GF-D8 (cell line): Measurements from ENCODE around the gene OPN1MW2.
"Not testable (repeated sequence)": the region's sequence is repeated elsewhere in the genome, so short reads cannot be mapped to it uniquely, and the experiment has no call there.

Experiments
- DNase-seq: peaks from one replicate; lab custom pipeline; 2025; lab: John Stamatoyannopoulos, UW

OPN1MW2 gene

GRCh38 chrX:154219456-154219855, at the start of gene OPN1MW2:
Gene OPN1MW2 (plus strand): TSS chrX:154219756. CDS start chrX:154219816, 60 bp downstream.
- not testable (repeated sequence) for DNase-seq

DNA sequence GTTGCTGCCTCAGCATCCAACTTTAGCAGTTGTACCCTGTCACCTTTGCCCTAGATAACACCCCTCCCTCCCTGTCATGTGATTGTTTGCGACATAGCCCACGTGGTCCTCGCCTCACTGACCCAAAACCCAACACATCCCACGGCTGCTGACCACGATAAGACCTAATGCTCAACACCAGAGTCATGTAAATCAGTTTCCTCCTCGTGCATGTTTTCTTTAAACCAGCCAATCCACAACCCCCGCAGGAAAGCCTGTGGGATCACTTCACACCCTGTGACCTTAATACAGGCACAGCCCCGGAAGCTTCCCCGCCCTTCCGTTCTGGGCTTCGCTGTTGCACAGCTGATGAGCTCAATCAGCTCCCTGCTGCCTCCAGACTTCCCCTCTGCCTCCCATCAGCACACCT, 47.0 kb upstream of the OPN1MW2 start:
- not testable (repeated sequence) for DNase-seq

DNA sequence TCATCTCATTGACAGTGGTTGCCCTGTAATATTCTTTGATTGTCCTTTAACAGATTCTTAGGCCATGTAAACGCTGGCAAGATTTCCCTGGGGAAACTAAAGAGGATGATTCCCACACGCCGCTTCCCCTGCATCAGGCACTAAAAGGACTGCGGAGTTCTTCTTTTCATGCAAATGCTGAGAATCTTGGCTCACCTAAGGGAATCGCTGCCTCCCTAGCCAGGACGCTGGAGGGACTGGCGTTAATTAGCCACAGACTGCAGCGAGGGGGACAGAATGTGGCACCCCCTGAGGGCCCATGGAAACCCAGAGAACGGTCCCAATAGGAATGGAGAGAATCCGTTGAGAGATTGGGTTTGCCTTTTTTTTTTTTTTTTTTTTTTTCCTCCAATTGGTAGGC, 45.2 kb upstream of the OPN1MW2 start:
- not testable (repeated sequence) for DNase-seq

DNA sequence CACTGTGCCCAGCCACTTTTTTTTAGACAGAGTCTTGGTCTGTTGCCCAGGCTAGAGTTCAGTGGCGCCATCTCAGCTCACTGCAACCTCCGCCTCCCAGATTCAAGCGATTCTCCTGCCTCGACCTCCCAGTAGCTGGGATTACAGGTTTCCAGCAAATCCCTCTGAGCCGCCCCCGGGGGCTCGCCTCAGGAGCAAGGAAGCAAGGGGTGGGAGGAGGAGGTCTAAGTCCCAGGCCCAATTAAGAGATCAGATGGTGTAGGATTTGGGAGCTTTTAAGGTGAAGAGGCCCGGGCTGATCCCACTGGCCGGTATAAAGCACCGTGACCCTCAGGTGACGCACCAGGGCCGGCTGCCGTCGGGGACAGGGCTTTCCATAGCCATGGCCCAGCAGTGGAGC, 37.3 kb upstream of the OPN1MW2 start, which contains the start of gene OPN1MW:
TSS of gene OPN1MW (plus strand) at position 301 of the 400 bp plus-strand sequence. CDS start at position 383, 82 bp downstream.
- DNase-seq: not testable (repeated sequence)

DNA sequence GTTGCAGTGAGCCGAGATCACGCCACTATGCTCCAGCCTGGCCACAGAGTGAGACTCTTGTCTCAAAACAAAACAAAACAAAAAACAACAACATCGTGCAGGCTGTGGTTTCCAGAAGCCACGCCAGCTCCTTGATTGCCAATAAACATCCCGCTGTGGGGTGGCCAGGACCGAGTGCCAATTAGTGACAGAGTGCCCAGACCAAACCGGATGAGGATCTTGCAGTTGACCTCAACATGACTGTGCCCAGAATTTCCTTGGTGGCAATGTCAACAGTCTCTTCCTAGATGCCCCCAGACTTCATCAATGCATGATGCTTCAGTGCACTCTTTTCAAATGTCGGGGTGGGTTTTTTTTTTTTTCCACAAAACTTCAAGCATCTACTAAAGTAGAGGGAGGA, 35.8 kb upstream of the OPN1MW2 start:
- not testable (repeated sequence) for DNase-seq

GRCh38 chrX:154192846-154193245, 26.7 kb upstream of the OPN1MW2 start:
- DNase-seq: not testable (repeated sequence)

DNA sequence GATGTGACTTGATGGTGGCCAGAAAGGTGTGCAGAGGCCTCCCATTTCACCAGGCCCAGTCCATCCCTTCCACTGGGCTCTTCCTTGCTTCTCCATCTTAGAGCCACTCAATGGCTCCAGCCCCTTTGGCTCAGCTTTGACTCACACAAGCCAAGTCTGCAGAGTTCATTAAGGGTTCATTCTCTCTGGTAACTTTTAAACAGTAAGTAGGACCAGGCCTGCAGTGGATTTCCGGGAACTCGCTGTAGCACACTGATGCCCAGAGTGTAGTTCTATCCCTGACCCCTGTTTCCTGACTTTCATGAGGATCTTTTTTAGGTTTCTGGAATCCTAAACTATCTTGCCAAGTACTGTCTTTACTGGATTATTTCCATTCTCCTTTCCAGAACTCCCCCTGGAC, 25.2 kb upstream of the OPN1MW2 start:
- not testable (repeated sequence) for DNase-seq

- DNase-seq: not testable (repeated sequence)
These were observed 23.1 kb upstream of the OPN1MW2 start for GRCh38 chrX:154196466-154196865.

- DNase-seq: not testable (repeated sequence)
These were observed 9.7 kb upstream of the OPN1MW2 start for GRCh38 chrX:154209670-154210418.

DNA sequence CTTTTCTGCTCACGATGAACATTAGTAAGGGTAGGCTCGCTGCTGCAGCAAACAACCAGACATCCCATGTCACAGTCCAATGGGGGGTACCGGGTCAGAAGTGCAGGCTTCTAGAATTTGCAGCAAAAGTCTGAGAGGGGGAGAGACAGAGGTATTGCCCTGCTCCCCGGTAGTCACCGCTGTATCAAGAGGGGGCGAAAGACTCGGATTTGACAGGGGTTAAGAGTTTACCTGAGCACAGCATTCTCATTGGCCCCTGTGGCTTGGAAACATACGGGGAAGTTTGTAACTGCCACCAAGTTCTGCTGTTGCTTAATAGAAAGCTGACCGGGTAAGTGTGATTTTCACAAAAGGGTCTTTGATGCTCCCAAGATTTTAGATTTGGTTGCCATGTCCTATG, 8.5 kb upstream of the OPN1MW2 start:
- not testable (repeated sequence) for DNase-seq

GRCh38 chrX:154211499-154211898, 8.1 kb upstream of the OPN1MW2 start:
- not testable (repeated sequence) for DNase-seq

- not testable (repeated sequence) for DNase-seq
These were observed 5.7 kb downstream of the OPN1MW2 start for GRCh38 chrX:154225292-154225691.

DNA sequence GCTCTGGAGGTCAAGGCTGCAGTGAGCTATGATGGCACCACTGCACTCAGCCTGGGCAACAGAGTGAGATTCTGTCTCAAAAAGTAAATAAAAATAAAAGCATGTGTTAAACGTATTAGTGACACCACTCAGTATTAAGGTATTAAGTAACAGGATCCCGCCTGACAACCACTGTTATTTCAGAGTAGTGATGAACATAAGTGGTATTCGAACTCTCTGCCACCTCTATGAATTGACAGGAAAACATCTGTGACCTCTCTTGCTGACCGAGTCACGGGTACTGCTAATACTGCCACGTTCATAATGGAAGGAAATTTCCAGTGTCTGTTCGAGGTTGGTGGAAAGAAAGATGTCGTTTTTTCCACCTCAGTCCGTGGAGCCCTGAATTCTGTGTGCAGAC, 7.2 kb downstream of the OPN1MW2 start:
- DNase-seq: not testable (repeated sequence)

- DNase-seq: not testable (repeated sequence)
These were observed 11.9 kb downstream of the OPN1MW2 start for GRCh38 chrX:154231443-154231842.

DNA sequence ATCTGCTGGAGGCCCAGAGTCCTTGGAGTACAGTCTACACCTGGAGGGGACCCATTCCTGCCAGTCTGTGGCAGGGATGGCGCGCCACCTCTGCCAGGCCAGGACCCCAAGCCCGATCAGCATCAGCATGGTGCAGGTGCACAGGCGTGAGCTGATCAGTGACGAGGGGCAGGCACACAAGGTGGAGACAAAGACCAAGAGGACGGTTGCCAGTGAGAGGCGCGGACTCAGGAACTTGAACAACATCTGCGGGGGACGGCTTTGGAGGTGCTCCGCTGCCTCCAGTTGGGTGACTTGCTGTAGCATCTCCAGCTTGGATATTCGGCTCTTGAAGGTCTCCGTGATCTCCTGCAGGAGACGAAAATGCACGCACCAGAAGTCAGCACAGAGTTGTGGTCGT, 14.1 kb downstream of the OPN1MW2 start:
- DNase-seq: not testable (repeated sequence)

DNA sequence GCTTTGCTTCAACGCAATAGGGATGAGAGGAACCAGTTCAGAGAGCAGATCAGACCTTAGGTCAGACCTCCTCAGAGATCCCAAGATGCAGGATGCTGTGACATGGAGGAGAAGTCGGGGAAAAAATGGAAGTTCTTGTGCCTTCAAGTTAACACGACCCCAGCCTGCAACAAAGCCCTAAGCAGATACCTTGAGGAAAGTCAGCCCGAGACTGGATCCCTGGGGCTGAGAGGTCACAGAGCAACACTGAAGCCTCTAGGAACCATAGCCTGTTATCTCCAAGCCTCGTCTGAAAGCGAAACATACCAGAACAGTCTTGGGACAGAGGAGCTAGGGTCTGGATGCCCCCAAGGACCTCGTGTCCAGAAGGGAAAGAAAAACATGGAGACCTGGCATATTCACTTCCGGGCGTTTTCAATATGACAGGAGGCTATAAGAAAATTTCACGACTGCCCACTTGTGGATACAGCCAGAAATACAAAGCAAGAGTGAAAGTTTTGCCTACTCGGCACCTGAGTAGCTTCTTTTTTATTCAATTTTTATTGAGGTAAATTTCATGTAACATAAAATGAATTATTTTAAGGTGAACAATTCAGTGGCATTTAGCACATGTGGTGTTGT, 19.5 kb downstream of the OPN1MW2 start:
- not testable (repeated sequence) for DNase-seq

DNA sequence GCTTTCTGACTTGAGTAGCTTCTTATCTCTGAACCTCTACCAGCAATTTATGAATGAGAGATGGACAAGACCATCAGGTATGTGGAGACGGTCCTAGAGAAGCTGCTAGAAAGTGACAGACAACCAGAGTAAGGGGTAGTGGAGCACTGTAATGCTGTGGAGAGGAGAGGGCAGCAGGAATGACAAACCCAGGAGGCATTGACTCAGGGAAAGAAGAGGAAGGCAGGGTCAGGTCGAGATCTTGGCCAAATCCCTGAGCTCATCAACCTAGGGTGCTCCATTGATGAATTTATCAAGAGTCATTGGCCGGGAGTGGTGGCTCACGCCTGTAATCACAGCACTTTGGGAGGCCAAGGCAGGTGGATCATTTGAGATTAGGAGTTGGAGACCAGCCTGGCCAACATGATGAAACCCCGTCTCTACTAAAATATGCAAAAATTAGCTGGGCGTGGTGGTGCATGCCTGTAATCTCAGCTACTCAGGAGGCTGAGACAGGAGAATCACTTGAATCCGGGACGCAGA, 20.5 kb downstream of the OPN1MW2 start:
- DNase-seq: not testable (repeated sequence)

- DNase-seq: not testable (repeated sequence)
These were observed 28.0 kb downstream of the OPN1MW2 start for GRCh38 chrX:154247377-154248045.

DNA sequence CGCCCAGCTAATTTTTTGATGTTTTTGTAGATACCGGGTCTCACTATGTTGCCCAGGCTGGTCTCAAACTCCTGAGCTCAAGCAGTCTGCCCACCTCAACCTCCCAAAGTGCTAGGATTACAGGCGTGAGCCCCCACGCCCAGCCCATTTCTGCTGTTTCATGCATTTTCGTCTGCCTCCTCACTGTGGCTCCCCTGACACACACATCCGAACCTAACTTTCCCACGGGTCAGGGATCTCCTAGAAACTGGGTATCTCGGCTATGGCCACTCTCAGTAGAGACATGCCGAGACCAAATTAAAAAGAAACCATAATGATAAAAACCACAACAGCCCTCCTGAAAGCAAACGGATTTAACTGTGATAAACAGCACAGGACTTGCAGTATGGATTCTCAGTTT, 28.5 kb downstream of the OPN1MW2 start:
- DNase-seq: not testable (repeated sequence)

DNA sequence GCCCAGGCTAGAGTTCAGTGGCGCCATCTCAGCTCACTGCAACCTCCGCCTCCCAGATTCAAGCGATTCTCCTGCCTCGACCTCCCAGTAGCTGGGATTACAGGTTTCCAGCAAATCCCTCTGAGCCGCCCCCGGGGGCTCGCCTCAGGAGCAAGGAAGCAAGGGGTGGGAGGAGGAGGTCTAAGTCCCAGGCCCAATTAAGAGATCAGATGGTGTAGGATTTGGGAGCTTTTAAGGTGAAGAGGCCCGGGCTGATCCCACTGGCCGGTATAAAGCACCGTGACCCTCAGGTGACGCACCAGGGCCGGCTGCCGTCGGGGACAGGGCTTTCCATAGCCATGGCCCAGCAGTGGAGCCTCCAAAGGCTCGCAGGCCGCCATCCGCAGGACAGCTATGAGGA, 37.7 kb downstream of the OPN1MW2 start, which contains the start of gene OPN1MW3:
TSS of gene OPN1MW3 (plus strand) at position 301 of the 400 bp plus-strand sequence. CDS start at position 339, 38 bp downstream.
- not testable (repeated sequence) for DNase-seq

DNA sequence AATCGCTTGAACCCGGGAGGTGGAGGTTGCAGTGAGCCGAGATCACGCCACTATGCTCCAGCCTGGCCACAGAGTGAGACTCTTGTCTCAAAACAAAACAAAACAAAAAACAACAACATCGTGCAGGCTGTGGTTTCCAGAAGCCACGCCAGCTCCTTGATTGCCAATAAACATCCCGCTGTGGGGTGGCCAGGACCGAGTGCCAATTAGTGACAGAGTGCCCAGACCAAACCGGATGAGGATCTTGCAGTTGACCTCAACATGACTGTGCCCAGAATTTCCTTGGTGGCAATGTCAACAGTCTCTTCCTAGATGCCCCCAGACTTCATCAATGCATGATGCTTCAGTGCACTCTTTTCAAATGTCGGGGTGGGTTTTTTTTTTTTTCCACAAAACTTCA, 39.2 kb downstream of the OPN1MW2 start:
- not testable (repeated sequence) for DNase-seq

- DNase-seq: not testable (repeated sequence)
These were observed 43.5 kb downstream of the OPN1MW2 start for GRCh38 chrX:154263072-154263471.
